ENCODE data around the gene TBC1D3B.

TBC1D3B gene

DNA sequence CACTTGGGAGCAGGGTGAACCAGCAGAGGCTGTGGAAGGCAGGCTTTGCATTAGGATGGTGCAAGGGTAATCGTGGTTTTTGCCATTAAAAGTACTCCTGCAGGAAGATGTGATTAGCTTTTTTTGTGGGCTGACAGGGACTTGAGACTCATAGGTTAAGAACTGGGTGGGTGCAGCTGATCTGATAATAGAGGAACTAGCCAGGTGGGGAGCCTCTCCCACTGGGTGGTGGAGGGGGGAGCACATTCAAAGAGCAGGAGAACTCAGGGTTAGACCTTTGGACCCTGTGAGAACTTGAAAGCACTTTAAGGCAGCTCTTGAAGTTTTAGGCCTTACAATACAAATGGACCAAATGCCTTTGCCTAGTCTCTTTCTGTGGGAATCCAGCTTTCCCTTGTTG lies 40.4 kb downstream of the TBC1D3B start:
- H3K9ac ChIP-seq (ENCODE audit: low read length), result no peak overlapping the region
- no peaks in the 10 kb centered on the region for H3K9me2 ChIP-seq (ENCODE audit: low read depth, low read length)
- H3K36me3 ChIP-seq (ENCODE audit: insufficient read depth, low read length), result no peaks in the 10 kb centered on the region
- H3K4me2 ChIP-seq (ENCODE audit: low read length), result no peak overlapping the region
- H3K27ac ChIP-seq (ENCODE audit: low read depth, low read length, poor library complexity, severe bottlenecking), result no peak overlapping the region
- no peak overlapping the region for H3K4me3 ChIP-seq (ENCODE audit: low read depth, low read length, poor library complexity, severe bottlenecking)
- no peak overlapping the region for H2AFZ ChIP-seq (ENCODE audit: low read length)
- no peaks in the 10 kb centered on the region for H3K79me2 ChIP-seq (ENCODE audit: insufficient read depth, low read length)
- no peaks in the 10 kb centered on the region for H3K9me3 ChIP-seq (ENCODE audit: low read length)
- no peaks in the 10 kb centered on the region for H4K20me1 ChIP-seq (ENCODE audit: insufficient read depth, low read length)
- H3K4me1 ChIP-seq (ENCODE audit: insufficient read depth, low read length, severe bottlenecking), result no peaks in the 10 kb centered on the region
- TF ChIP-seq, protein P1, sequence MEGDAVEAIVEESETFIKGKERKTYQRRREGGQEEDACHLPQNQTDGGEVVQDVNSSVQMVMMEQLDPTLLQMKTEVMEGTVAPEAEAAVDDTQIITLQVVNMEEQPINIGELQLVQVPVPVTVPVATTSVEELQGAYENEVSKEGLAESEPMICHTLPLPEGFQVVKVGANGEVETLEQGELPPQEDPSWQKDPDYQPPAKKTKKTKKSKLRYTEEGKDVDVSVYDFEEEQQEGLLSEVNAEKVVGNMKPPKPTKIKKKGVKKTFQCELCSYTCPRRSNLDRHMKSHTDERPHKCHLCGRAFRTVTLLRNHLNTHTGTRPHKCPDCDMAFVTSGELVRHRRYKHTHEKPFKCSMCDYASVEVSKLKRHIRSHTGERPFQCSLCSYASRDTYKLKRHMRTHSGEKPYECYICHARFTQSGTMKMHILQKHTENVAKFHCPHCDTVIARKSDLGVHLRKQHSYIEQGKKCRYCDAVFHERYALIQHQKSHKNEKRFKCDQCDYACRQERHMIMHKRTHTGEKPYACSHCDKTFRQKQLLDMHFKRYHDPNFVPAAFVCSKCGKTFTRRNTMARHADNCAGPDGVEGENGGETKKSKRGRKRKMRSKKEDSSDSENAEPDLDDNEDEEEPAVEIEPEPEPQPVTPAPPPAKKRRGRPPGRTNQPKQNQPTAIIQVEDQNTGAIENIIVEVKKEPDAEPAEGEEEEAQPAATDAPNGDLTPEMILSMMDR (IDR thresholded peaks at IDR 0.05; ENCODE audit: low read length), result no peak
- no peak for TF ChIP-seq EZH2 (IDR thresholded peaks at IDR 0.05; ENCODE audit: borderline replicate concordance, low read length)
- no peaks in the 10 kb centered on the region for H3F3A ChIP-seq (ENCODE audit: insufficient read depth, low read length)
- H3K27me3 ChIP-seq (ENCODE audit: insufficient read depth, low read length), result no peaks in the 10 kb centered on the region

DNA sequence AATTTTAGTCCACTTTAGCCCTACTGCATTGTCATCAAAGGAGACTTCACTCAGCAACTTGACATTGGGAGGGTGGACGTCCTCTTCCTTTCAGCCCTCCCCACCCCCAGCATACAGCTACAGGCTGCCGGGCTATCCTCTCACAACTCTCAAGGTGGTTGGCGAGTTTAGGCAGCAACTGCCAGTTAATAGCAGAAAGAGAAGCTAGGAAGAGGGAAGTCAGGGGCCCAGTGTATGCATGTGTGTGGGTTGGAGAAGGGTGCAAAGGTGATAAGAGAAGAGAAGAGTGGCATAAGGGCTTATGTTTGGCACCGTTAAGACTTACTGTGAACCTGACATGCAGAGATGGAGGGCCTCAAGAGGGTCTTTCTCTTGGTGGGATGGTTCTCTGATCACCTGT lies 41.0 kb downstream of the TBC1D3B start:
- Histone ChIP-seq H3K9ac (ENCODE audit: low read length) (no peak overlapping the region), H3K4me3 (ENCODE audit: low read depth, low read length, poor library complexity, severe bottlenecking) (no peak overlapping the region), H3K27me3 (ENCODE audit: insufficient read depth, low read length) (no peaks in the 10 kb centered on the region), H3F3A (ENCODE audit: insufficient read depth, low read length) (no peaks in the 10 kb centered on the region), H3K4me1 (ENCODE audit: insufficient read depth, low read length, severe bottlenecking) (no peaks in the 10 kb centered on the region), H3K4me2 (ENCODE audit: low read length) (no peak overlapping the region), H3K9me2 (ENCODE audit: low read depth, low read length) (no peaks in the 10 kb centered on the region), H3K27ac (ENCODE audit: low read depth, low read length, poor library complexity, severe bottlenecking) (no peak overlapping the region), H3K79me2 (ENCODE audit: insufficient read depth, low read length) (no peaks in the 10 kb centered on the region), H2AFZ (ENCODE audit: low read length) (no peak overlapping the region), H3K36me3 (ENCODE audit: insufficient read depth, low read length) (no peaks in the 10 kb centered on the region), H4K20me1 (ENCODE audit: insufficient read depth, low read length) (no peaks in the 10 kb centered on the region), H3K9me3 (ENCODE audit: low read length) (no peaks in the 10 kb centered on the region)
- TF ChIP-seq EZH2 (IDR thresholded peaks at IDR 0.05; ENCODE audit: borderline replicate concordance, low read length), result no peak
- TF ChIP-seq, protein P1 (IDR thresholded peaks at IDR 0.05; ENCODE audit: low read length), result no peak

DNA sequence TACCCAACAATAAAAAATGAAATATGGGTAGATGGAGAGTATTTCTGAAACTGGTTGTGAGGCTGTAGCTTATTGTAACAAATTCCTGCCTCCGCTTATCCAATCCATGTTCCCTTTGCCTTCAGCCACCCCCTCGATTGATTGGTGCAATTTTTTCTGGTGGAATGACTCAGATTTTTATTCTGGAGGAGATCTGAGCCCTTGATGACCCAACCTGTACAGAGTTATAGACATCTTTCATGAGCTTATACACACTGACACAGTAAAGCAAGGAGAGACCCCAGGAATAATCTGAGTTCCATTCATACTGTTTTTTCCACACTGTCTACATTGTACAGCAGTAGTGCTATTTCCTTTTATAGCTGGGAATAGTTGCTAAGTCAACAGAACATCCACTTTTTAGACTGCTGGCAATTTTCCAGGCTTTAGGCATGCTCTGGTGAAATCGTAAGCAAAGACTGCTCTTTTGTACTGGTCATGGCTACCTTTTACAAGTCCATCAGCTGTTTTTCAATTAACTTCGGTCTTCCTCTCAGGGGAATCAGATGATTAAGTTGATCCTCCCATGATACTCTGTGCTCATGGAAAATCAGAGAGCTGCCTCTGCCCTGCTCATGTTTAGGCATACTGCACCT lies 42.7 kb downstream of the TBC1D3B start:
- H3K9me2 ChIP-seq (ENCODE audit: low read depth, low read length), result no peaks in the 10 kb centered on the region
- H3K4me1 ChIP-seq (ENCODE audit: insufficient read depth, low read length, severe bottlenecking), result no peaks in the 10 kb centered on the region
- no peaks in the 10 kb centered on the region for H3K27me3 ChIP-seq (ENCODE audit: insufficient read depth, low read length)
- H3K9me3 ChIP-seq (ENCODE audit: low read length), result no peaks in the 10 kb centered on the region
- no peaks in the 10 kb centered on the region for H3K79me2 ChIP-seq (ENCODE audit: insufficient read depth, low read length)
- H3K27ac ChIP-seq (ENCODE audit: low read depth, low read length, poor library complexity, severe bottlenecking), result no peak overlapping the region
- no peaks in the 10 kb centered on the region for H4K20me1 ChIP-seq (ENCODE audit: insufficient read depth, low read length)
- no peaks in the 10 kb centered on the region for H3K36me3 ChIP-seq (ENCODE audit: insufficient read depth, low read length)
- H3F3A ChIP-seq (ENCODE audit: insufficient read depth, low read length), result no peaks in the 10 kb centered on the region
- no peak overlapping the region for H3K4me3 ChIP-seq (ENCODE audit: low read depth, low read length, poor library complexity, severe bottlenecking)
- H3K9ac ChIP-seq (ENCODE audit: low read length), result no peak overlapping the region
- no peak overlapping the region for H2AFZ ChIP-seq (ENCODE audit: low read length)
- no peak for TF ChIP-seq EZH2 (IDR thresholded peaks at IDR 0.05; ENCODE audit: borderline replicate concordance, low read length)
- TF ChIP-seq, protein P1 (IDR thresholded peaks at IDR 0.05; ENCODE audit: low read length), result no peak
- H3K4me2 ChIP-seq (ENCODE audit: low read length), result no peak overlapping the region

Data from OCI-LY1 (cell line).